Stimulated activated CD4-positive, alpha-beta T cell treated with anti-CD3 and anti-CD28 coated beads, Interleukin-12 subunit alpha, Interleukin-12 subunit beta, amount 100 ng/mL, for 4 hours (primary cell): ENCODE results near the gene KCNE1.
"Not testable (repeated sequence)": the region's sequence is repeated elsewhere in the genome, so short reads cannot be mapped to it uniquely, and the experiment has no call there.

Experiments used
- DNase-seq: peaks from one replicate; pipeline ENCODE4 v3.0.0-alpha.2; 2020

The KCNE1 gene

GRCh38 chr21:34406102-34406501 is 105.9 kb downstream of the KCNE1 start:
- not testable (repeated sequence) for DNase-seq

GRCh38 chr21:34405686-34406085 is 106.3 kb downstream of the KCNE1 start:
- DNase-seq = not testable (repeated sequence)

DNA sequence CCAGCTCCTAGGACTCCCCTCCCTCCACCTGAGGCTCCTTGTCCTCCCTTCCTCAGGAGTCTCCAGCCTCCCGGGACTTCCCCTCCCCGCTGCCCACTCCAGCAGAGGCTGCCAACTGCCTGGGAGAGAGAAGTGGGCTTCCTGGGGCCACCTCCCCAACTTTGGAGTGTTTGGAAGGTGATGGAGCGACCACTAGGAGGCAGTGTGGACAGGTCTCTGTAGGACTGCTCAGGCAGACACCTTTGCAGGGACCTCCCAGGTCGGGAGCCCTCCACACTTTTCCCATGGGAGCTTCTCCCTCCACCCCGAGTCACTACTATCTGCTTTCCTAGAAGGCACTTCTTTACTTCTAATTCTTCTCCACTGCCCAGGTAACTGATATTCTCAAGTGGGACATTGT is 107.3 kb downstream of the KCNE1 start:
- not testable (repeated sequence) for DNase-seq

DNA sequence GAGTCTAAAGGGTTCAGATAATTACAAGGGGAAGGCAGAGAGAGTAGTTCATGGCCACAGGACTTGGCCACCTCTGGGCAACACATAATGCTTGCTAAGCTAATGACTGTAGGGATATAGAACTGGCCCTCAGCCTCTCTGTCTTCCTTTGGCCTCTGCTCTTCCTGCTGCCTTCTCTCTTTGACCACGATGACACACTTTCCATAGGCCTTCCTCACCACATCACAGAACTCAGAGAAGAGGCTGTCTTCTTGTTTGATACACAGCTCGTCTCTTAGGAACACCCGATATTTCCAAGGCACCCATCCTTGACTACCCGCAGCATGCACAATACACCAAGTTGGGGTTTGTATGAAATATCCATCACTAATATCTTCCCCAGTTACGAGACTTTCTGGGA is 111.5 kb downstream of the KCNE1 start:
- not testable (repeated sequence) for DNase-seq
